GM21529 (cell line): ENCODE data around the gene OSGIN1.

Experiments
- ATAC-seq: cut with Tn5 transposase; IDR thresholded peaks from one replicate; pipeline ENCODE4 v1.9.1; 2021; ENCODE audit not compliant: unreplicated experiment

The OSGIN1 gene

DNA sequence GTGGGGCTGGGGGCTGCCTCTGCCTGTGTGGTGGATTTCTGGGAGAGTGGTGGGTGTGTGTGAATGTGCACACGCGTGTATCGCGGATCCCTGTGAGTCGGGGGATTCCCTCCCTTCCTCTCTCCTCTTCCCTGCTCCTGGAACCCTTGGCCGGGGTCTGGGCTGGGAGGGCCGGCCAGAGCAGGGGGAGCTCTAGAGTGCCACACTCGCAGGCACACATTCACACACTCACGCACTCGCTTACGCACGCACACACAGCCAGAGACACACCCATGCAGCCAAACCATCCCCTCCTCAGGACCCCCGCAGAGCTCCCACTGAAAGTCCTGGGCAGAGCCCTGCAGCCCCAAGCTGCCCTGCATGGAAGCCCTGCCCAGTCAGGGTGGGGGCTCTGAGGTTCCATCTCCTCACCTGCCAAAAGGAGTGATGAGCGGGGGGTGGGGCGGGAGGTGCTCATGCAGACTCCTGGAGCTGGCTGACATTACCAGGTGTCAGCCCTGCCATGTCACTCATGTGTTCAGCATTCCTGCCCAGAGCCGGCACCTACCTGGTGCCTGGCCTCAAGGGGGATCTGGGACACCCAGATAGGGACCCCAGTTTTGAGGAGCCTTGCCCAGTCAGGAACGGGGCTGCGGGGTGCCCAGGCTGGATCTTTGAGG lies 16.9 kb downstream of the OSGIN1 start:
- ATAC-seq: no peak

DNA sequence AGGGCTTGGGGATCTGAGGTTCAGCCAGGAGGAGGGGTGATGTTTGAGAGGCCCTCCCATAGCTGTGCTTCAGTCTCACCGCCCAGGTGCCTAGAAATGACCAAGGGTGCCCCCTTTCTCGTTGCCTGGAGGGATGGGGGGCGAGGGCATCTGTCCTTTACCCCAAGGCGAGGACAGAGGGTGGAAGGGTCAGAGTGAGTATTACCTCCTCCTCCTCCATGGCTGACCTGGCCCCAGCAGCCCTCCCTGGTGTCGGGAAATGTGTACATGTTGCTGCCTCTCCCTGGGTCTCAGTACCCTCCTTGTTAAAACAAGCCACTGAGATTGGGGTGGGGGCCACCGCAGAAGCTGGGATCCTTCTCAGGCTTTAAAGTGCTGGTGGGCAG lies 17.4 kb downstream of the OSGIN1 start:
- ATAC-seq: no peak

DNA sequence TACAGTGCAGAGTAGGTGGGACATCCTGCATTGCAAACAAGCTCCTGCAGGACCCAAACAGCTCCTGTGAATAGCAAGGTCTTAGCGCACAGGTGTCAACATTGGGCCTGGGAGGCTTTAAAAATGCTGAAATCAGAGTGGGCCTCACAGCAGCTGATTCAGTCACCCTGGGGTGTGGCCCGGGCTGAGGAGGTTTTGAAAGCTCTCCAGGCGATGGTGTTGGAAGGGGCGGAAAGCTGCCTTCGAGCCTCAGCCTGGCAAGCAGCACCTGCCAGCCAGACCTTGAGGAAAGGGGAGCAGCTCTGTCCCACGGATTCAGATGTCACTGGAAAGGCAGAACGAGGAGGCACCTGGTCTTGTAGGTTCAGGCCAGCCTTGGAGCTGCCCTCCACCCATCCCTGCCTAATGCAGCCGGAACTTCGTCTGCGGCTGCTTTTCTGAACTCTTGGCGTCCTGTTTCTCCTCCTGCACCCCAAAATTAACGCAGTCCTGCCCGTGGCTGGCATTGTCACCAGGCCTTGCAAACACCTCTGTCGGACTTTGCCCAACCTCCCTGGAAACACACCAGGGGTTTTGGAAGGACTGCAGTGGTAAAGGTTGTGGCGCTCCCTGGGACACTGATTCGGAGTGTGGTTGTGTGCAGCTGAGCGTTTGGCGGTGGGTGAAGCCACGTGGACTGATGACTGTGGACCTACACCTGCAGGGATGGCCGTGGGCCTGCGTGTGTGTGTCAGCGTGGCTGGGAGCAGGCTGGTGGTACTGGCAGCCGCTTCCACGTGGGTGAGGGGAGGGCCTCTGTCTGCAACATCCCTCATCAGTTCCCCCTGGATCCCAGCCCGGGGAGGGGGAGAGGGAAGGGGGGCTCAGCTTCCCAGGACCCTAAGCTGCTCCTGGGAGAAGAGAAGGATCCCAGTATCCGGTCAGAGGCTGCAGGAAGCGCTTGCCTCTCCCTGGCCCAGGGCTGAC lies 18.4 kb downstream of the OSGIN1 start:
- ATAC-seq: no peak

DNA sequence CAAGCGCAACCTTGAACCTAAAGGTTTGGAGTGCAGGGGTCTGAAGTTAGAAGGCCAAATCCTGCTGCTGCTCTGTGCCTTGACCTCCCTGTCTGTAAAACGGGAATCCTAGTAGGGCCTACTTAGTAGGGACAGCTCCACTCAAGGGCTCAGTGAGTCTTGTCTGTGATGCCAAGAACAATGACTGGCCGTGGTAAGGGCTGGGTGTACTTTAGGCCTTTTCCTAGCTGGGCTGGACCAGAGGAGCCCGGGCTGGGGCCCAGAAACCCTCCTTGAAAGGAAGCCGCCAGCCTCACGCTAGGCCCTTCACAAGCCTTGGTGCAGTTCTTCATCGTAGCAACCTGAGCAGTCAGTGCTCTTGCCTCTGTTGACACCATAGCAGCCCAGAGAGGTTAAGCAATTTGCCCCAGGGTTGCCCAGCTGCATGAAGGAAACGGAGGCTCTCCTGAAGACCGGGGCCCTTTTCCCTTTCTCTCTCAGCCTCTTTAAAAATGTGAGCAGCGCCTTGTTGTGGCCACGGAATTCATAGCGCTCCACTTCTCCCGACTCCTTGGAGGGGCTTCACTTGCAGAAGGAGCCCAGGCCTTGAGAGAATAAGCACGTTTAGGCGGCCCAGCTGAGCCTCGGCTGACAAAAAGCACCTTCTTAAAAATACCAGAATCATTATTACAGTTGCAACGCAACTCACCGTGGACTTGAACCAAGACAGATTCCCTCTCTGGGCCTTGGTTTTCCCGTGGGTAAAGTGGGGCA lies 19.4 kb downstream of the OSGIN1 start:
- no peak for ATAC-seq

DNA sequence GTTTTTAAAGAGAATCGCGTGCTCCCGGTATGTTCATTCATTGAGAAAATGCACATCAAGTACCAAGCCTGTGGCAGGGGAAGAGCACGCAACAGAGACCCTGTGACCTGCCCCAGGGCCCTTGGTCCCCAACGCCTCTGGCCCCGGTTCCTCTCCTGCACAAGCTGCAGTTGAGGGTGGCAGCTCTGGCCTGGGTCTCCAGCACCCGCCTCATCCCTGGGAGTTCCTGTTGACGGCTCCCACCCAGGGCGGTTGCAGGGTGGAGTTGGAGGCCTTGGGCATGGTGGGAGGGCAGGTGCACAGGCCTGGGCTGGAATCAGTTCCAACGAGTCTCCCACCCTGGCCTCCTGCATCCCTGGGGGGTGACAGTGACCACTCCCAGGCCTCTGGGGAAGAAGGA lies 20.0 kb downstream of the OSGIN1 start:
- no peak for ATAC-seq

DNA sequence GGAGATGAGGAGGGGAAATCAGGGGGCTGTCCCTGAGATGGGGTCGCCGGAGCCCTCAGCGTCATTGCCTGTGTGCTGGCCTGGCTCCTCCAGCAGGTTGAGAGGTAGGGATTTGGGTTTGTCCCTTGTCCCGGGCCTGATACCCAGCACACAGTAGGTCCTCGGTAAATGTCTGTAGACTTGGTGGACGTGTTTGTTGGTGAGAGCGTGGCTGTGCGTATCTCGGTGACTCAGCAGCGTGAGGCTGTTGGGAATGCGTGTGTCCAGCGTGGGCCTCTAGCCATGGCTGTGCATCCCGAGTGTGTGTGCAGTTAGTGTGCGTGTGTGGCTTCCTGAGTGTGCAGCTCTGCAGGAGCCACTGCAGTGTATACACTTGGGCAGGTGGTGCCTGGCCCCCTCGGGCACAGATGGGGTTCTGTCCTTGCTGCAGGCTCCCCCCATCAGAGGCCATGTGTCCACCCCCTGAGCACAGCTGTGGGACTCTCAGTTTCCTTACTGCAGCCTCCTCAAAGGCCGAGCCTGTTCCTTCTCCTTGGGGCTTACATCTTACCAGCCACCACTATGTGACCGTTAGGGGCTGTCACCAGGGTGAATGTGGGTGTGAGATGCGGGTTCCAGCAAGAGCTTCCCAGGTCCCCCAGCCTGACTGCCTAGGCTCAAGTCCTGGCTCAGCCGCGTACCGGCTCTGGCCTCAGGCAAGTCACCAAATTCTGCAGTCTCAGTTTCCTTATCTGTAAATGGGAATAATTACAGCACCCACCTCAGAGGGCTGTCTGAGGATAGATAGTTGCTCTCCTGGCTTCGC lies 20.7 kb downstream of the OSGIN1 start:
- ATAC-seq: no peak

DNA sequence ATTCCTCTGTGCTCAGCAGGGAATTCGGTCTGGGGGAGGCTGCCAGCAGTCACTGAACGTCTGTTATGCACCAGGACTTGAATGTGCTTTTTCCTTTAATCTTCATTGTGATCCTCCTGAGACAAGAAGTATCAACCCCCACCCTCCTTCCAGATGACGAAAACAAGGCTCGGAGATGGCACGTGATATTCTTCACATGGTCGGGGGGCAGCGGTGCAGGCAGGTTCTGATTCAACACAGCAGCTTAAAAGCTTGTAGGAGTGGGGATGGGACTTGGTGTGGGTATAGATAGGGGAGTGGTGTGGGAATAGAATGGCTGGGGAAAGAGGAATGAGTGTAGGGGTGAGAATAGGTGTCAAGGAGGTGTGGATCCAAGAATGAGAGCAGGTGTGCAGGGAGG lies 21.4 kb downstream of the OSGIN1 start:
- no peak for ATAC-seq

DNA sequence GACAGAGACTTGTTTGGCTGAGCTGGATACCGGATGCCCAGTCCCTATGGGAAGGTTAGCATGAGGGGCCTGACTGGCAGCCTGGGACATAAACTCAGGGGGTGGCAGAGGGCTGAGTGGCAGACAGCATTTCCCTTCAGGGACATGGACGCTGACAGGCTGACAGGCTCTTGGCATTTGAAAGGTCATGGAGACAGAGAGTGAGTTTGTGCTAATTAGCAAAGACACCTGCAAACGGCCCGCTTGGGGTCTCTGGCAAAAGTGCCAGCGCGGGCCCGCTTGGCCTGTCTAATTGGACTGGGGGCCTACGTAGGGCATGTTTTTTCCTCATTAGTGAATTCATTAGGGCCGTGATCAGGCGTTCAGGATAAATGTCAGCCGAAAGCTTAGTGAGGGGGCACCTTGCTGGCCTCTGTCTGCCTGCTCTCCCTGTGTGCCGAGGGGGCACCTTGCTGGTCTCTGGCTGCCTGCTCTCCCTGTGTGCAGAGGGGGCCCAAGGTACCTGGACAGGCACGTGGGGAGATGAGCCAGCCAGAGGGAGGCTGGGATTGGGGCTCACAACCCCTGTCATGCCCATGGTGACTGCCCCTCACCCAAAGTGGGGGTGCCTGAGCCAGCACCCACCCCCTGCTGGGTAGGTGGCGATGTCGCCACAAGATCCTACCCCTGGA lies 22.7 kb downstream of the OSGIN1 start:
- no peak for ATAC-seq

DNA sequence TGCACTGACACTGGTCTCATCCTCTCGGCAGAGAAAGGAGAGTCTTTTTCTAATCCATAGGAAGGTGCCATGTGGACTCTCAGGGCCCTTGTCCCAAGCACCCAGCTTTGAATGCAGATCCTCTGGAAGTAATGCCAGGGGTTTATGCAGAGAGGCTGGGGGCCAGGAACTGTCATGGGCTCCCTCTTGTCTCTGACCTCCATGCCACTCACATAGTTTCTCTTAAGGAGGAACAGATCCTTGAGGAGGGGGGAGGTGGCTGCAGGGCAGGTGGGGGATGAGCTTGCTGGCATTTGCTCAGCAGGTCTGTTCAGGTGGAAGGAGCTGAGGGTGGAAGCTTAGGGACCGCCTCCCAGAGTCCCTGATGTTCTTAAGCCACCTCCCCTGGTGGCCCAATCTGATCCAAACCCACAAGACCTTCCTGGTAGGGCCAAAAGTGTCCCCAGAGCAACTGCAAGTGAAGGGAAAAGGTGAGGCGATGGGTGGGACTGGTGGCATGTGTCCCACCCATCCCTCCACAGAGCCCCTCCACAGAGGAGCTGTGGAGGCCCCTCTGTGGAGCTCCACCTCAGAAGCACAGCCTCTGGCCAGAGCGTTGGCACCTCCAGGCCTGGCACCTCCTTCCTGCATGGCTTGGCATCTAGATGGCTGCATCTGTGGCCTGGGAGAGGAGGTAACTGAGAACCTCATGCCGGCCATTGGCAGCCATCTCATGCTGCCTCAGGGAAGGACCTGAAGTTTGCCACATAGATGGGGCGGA lies 24.2 kb downstream of the OSGIN1 start:
- ATAC-seq: no peak

DNA sequence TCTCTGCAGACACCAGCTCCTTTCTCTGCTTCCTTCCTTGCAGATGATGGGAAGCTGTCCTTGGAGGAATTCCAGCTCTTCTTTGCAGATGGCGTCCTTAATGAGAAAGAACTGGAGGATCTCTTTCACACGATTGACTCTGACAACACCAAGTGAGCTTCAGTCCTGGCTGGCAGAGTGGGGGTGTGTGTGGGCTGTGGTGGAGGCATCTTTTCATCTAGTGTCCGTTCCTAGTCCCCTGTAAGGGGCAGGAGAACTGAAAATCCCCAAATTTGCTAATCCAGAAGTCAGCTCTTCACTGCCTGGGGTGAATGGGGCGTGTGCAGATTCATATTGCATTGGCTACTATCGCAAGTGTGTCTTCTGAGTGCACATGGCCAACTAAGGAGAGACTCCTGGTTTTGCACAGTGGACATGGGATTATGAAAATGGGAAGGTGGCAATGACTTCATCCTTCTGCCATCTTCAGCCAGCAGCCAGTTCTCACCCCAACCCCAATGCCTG lies 25.4 kb downstream of the OSGIN1 start:
- ATAC-seq: no peak

DNA sequence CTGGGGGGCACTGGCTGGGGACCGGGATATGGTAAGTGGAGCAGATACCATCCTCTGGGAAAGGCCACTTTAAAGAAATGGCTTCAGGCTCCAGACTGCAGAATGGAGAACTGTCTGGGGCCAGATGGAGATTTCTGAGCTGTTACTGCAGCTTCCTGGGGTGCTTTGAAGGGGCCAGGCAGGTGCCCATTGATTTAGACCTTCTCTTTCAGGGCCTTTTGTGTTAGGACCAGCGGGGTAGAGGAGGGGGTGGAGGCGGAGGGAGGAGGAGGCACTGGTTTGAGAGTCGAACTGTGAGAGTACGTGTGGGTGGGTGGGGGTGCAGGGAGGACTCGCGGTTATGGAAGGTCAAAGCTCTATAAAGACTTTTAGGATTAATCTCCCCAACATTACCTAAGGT lies 26.4 kb downstream of the OSGIN1 start:
- no peak for ATAC-seq

DNA sequence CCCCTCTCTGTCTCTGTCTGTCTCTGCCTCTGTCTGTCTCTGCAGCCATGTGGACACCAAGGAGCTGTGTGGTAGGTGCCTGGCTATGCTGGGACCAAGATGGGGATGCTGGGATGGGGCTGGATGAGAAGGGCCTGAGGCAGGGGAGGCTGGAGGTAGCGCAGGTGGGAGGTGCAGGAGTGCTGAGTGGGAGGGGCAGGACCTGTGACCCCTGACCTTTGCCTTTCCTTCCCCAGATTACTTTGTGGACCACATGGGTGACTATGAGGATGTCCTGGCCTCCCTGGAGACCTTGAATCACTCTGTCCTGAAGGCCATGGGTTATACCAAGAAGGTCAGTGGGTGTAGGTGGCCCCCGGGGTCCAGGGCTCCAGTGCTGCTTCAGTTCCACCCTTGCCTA lies 27.8 kb downstream of the OSGIN1 start:
- no peak for ATAC-seq

DNA sequence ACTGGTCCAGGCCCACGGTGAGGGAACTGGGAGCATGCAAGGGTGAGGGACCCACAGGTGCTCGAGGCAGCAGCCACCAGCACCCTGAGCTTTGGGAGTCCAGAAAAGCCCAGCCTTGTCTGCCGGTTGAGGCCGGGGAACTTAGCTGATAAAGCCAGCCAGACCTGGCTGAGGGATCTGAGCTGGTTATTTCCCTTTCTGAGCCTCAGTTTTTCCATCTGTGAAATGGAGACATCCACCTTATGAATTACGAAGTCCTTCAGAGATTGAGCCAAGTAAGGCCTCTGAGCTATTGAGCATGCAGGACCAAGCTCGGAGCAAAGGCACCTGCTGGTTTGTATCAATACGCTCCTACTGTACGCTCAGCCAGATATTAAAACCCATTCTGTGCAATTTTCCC lies 28.8 kb downstream of the OSGIN1 start:
- ATAC-seq: no peak

DNA sequence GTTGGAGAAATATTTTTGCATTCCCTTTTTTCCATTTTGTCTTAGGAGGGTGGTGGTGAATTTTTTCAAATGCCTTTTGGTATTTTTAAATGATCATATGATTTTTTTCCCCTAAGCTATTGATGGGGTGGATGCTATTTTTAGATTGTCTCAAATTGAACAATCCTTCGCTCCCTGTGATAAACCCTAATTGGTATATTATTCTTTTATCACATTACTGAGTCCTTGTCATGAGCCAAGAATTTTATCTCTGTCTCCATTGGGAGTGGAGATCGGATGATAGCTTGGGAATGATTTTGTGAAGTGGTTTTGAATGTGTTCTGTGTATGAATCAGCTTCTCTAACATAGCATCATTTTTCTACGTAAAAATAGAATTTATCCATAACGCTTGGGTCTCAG lies 30.5 kb downstream of the OSGIN1 start:
- ATAC-seq: no peak

DNA sequence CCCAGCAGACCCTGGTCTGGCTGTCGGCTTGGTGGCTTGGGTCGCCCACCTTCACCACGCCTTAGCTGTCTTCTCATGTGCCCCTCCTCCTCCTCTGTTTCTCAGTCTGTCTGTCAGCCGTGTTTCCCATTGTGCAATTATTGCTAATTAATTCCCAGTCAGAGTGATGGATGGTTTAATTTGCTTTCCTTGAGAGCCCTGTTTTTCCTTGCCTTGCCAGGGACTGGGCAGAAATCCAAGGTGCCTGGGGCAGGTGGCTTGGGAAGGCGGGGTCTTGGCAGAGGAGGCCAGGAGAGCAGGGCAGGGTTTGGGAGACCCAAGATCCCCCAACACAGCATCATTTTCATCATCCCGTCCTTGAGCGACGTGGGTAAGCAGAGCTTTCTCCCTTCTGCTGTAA lies 36.3 kb downstream of the OSGIN1 start:
- no peak for ATAC-seq

DNA sequence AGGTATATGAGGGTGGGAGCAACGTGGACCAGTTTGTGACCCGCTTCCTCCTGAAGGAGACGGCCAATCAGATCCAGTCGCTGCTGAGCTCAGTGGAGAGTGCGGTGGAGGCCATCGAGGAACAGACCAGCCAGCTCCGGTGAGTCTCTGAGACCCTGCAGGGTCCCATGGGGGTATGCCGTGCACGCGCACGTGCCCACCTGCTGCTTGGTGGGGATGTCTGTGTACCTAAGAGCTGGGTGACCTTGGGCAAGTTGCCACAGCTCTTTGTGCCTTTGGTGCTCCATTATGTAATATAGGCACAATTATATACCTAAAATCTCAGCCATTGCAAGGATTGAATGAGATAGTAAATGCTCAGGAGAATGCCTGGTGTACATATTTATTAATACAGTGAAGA lies 37.5 kb downstream of the OSGIN1 start:
- no peak for ATAC-seq

DNA sequence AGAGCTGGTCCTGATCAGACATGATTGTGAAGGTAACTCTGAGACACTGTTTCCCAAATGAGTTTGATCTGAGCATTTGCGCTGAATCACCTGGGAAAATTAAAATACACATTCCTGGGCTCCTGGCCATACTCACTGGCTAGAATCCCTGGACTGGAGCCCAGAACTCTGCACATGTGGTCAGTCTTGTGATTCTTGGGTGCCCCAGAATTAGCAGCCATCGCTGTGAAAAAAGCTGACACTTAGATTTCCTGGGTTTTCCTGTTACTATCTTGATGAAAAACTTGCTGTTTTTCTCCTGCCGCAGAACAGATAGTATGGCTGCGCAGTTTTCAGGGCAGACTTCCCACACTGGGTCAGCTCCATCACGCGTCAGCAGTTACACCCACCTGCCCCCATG lies 39.6 kb downstream of the OSGIN1 start:
- no peak for ATAC-seq

DNA sequence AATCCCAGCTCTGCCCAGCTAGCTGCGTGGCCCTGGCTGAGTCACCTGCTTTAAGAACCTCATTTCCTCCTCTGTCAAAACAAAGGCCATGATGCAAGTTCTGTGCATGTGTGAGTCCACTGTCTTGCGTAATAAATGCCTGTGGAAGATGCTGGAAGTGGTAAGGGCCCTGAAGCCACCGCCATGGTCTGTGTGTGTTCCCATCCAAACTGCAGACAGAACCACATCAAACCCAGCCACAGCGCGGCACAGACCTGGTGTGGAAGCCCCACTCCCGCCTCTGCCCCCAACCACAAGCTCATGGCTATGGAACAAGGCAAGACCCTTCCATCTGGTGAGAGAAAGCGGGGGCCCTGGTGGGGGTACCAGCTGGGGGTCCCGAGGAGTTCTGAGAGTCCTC lies 41.0 kb downstream of the OSGIN1 start:
- no peak for ATAC-seq

DNA sequence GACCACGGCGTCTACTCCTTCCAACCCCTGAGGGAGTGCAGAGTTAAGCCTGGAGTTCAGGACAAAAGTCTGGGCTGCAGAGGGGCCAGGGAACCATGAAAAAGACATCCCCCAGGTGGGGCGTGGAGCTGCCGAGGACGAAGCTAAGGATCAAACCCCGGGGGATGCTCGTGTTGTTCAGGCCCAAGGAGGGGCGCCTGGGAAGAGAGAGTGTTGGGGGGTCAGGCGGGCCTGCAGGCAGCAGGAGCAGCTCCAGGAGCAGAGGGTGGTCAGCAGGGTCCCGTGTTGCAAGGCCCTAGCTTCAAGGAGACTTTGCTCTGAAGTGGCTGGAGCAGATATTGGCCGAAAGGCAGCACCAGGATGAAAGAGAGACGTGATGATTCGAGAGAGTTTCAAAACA lies 41.7 kb downstream of the OSGIN1 start:
- ATAC-seq: no peak
